Spinal cord (tissue), 10 donors: ENCODE data around the gene DDX47. TPM values are rescaled to one million over a fixed set of nuclear protein-coding genes. Genes with fewer than 3 reads are reported as not detected.
A peak's percentile ranks its signal among the peaks of the same experiment; 100 is the strongest.
"Not testable (repeated sequence)": the region's sequence is repeated elsewhere in the genome, so short reads cannot be mapped to it uniquely, and the experiment has no call there.

Experiments used
- DNase-seq, 6 donors: peaks; one replicate each; pipeline versions ENCODE4 v3.0.0 to v3.0.0-alpha.2; 2013 to 2015; ENCODE audit warnings: low spot score in 6 of 6, low read depth in 4 of 6
- H3K27ac ChIP-seq: one replicate; pipeline ENCODE4 v1.5.1; 2013; ENCODE audit warnings: low read depth, low read length, control low read depth
- H3K27me3 ChIP-seq: one replicate; pipeline ENCODE4 v1.6.1; 2013; ENCODE audit warnings: low read length; ENCODE audit not compliant: control insufficient read depth, insufficient read depth
- H3K36me3 ChIP-seq: one replicate; pipeline ENCODE4 v1.6.1; 2013; ENCODE audit warnings: low read length; ENCODE audit not compliant: control insufficient read depth, insufficient read depth
- H3K4me1 ChIP-seq: one replicate; pipeline ENCODE4 v1.6.1; 2013; ENCODE audit warnings: low read length; ENCODE audit not compliant: control insufficient read depth, insufficient read depth
- H3K4me3 ChIP-seq: one replicate; pipeline ENCODE4 v1.5.1; 2013; ENCODE audit warnings: low read depth, low read length, control low read depth
- H3K9me3 ChIP-seq: one replicate; pipeline ENCODE4 v1.6.1; 2013; ENCODE audit warnings: low read length; ENCODE audit not compliant: control insufficient read depth, insufficient read depth
- WGBS: methylation state at CpG from one replicate; pipeline ENCODE4 v1.1.5; 2013; ENCODE audit warnings: missing lambda C conversion rate; ENCODE audit not compliant: insufficient coverage; 5-methylcytosine and 5-hydroxymethylcytosine counted together
- polyA plus RNA-seq, 2 donors: library from polyadenylated mRNA; unstranded; fragments of 120-200 nt; gene quantifications; one replicate each; pipeline ENCODE4 v1.2.1, GENCODE V29; 2013; ENCODE audit not compliant: insufficient read length in 2 of 2
- total RNA-seq, 2 donors: library from RNA; depleted of rRNA in 1 of 2; stranded (reverse); fragments of 120-200 nt in 1 of 2; fragments of >200 nt in 1 of 2; gene quantifications; one replicate each; pipeline versions ENCODE4 v1.2.3 to v1.2.4, GENCODE V29; 2013 to 2014
- donor health status: healthy.

DDX47 gene
- total and polyA plus RNA-seq, 4 donors, result 54.1 to 66.3 (median 55.6) TPM

- Histone ChIP-seq H3K4me1 (peaks cover 11% of the 10 kb centered on the region), H3K9me3 (no peaks in the 10 kb centered on the region), H3K4me3 (no peak overlapping the region), H3K27me3 (no peaks in the 10 kb centered on the region), H3K27ac (no peak overlapping the region), H3K36me3 (no peaks in the 10 kb centered on the region)
- 50% methylated on average over 2 of the region's 3 CpGs for WGBS
- no peak for DNase-seq
These were observed 17.0 kb upstream of the DDX47 start for GRCh38 chr12:12796171-12796570.

DNA sequence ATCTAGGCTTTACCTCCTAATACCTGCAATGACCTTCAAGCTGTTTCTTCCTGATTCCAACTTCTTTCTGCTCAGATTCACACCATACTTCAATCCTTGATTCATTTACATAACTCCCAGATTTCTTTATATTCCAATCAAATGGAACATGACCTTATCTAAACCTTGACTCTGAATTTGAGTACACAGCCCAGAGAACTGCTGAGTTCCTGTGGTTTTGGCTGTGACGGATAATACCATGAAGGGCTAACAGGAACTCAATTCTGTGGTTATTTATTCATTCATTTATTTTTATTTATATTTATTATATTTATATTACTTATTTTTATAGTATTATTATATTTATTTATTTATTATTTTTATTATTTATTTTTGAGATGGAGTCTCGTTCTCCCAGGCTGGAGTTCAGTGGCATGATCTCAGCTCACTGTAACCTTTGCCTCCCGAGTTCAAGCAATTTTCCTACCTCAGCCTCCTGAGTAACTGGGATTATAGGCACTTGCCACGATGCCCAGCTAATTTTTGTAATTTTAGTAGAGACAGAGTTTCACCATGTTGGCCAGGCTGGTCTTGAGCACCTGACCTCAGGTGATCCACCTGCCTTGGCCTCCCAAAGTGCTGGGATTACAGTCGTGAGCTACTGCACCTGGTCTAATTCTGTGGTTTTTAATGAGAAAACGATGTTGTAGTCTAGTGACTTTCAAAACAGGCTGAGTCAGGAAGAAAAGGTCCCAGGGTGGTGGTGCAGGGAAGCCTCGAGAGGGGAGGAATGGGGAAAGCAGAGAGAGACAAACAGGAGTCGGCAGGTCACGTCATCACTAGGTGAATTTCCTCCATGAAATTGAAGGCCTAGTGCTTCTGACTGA lies 16.0 kb upstream of the DDX47 start:
- no peak overlapping the region for H3K27ac ChIP-seq
- H3K9me3 ChIP-seq, result no peaks in the 10 kb centered on the region
- H3K27me3 ChIP-seq, result no peaks in the 10 kb centered on the region
- WGBS, result 92% methylated on average over 7 of the region's 9 CpGs
- peaks cover 4% of the 10 kb centered on the region for H3K4me1 ChIP-seq
- no peak overlapping the region for H3K4me3 ChIP-seq
- DNase-seq, result no peak
- H3K36me3 ChIP-seq, result no peaks in the 10 kb centered on the region

- H3K4me3 ChIP-seq, result no peak overlapping the region
- H3K27ac ChIP-seq, result no peak overlapping the region
- DNase-seq, result no peak
- WGBS, result no CpG with 5 or more reads among the region's 3 CpGs
- no peaks in the 10 kb centered on the region for H3K4me1 ChIP-seq
- H3K27me3 ChIP-seq, result no peaks in the 10 kb centered on the region
- no peaks in the 10 kb centered on the region for H3K9me3 ChIP-seq
- H3K36me3 ChIP-seq, result no peaks in the 10 kb centered on the region
These were observed 15.4 kb upstream of the DDX47 start for GRCh38 chr12:12797794-12798152.

DNA sequence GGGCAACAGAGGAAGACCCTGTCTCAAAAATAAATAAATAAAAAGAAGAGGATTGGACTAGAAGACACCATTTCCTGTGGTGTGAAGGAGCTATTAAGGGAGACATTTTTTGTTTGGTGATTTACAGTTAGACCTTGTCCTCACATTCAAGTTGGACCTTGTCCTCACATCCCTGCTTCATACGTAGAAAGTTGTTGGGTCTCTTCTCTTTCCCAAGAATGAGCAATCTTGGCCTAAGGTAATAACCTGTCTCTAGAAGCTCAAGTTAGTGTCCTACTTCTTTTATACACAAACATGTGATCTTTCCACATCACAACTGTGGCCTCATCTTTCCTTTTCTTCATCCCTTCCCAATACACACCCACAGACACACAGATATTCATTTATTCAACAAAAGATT lies 14.7 kb upstream of the DDX47 start:
- H3K4me3 ChIP-seq, result no peak overlapping the region
- H3K27me3 ChIP-seq, result no peaks in the 10 kb centered on the region
- DNase-seq, result no peak
- 88% methylated on average over 1 of the region's 1 CpG for WGBS
- H3K27ac ChIP-seq, result no peak overlapping the region
- no peaks in the 10 kb centered on the region for H3K9me3 ChIP-seq
- H3K4me1 ChIP-seq, result peaks cover 3% of the 10 kb centered on the region
- H3K36me3 ChIP-seq, result no peaks in the 10 kb centered on the region

DNA sequence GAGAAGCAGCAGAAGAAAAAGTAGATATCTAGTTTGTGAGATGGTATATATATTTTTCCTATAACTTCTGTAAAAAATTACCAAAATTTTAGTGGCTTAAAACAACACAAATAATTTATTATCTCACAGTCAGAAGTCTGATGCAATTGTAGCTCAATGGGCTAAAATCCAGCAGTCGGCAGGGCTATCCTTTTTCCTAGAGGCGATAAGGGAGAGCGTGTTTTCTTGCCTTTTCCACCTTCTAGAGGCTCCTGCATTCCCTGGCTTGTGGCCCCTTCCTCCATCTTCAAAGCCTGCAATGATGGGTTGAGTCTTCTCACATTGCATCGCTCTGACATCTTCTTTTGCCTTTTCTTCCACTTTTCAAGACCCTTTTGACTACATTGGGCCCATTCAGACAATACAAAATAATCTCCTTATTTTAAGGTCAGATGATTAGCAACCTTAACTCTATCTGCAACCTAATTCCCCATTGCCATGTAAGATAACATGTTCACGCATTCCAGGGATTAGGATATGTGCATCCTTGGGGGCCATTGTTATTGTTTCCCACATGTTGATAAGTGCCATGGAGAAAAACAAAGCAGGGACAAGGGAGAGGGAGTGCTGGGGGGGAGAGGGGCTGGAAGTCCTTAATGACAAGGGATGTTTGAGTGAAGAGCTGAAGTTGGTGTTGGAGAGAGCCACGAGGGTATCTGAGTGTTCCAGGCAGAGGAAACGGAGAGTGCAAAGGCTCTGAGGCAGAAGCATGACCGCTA lies 13.8 kb upstream of the DDX47 start:
- 73% methylated on average over 6 of the region's 8 CpGs for WGBS
- DNase-seq, result no peak

DNA sequence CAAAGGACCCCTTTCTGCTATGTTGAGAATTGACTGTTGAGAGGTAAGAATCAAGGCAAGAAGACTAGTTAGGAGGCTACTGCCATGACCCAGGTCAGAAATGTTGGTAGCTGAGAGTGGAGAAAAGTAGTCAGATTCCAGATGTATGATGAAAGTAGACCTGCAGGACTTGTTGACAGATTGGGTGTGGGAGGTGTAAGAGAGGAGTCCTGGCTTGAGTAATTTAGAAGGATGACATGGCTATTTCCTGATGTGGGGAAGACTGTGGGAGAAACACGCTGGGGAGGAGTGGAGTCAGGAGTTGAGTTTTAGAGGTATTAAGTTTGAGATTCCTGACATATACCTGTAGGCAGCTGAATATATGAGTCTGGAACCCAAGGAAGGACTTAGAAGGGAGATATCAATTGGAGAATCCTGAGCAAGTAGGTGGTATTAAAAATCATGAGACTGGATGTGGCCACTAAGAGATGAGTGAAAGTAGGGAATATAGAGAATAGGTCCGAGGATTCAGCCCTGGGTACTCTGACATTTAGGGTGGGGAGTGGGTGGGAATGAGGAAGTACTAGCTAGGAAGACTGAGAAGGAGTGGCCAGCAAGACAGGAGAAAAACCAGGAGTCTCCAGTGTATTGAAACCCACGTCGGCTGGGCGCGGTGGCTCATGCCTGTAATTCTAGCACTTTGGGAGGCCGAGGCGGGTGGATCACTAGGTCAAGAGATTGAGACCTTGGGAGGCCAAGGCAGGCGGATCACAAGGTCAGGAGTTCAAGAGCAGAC lies 12.6 kb upstream of the DDX47 start:
- H3K36me3 ChIP-seq, result no peaks in the 10 kb centered on the region
- no peak overlapping the region for H3K27ac ChIP-seq
- no peak overlapping the region for H3K4me3 ChIP-seq
- 87% methylated on average over 9 of the region's 9 CpGs for WGBS
- H3K27me3 ChIP-seq, result no peaks in the 10 kb centered on the region
- no peaks in the 10 kb centered on the region for H3K9me3 ChIP-seq
- DNase-seq, result no peak
- H3K4me1 ChIP-seq, result peaks cover 3% of the 10 kb centered on the region

More for the DNA sequence above, 13.8 kb upstream of the DDX47 start:
- Histone ChIP-seq H3K4me3 (no peak overlapping the region), H3K36me3 (no peaks in the 10 kb centered on the region), H3K9me3 (no peaks in the 10 kb centered on the region), H3K27ac (no peak overlapping the region), H3K4me1 (peaks cover 3% of the 10 kb centered on the region), H3K27me3 (no peaks in the 10 kb centered on the region)

- WGBS, result 100% methylated on average over 1 of the region's 4 CpGs
- not testable (repeated sequence) for H3K27me3 ChIP-seq, H3K36me3 ChIP-seq, H3K4me1 ChIP-seq, H3K4me3 ChIP-seq, H3K9me3 ChIP-seq, DNase-seq, H3K27ac ChIP-seq
These were observed 11.5 kb upstream of the DDX47 start for GRCh38 chr12:12801656-12802055.

DNA sequence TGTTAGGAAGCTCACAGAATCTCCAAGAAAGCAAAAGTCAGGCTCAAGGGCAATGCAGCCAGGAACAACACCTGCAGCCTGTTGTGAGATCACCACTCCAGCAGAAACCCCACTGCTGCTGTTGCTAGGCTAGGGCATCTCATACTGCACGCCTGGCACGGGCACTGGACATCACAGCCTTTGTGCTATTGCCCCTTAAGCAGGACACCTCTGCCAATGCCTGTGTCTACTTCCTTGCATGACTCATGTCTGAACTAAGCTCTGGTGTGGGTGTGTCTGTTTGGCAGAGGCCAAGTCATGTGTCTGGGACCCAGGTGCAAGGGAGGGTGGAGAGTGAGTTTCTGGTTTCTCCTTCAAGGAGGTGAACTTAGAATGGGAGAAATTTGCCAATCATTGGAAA lies 10.0 kb upstream of the DDX47 start:
- no peak overlapping the region for H3K27ac ChIP-seq
- no peak overlapping the region for H3K4me3 ChIP-seq
- H3K27me3 ChIP-seq, result no peaks in the 10 kb centered on the region
- no peaks in the 10 kb centered on the region for H3K9me3 ChIP-seq
- WGBS, result 70% methylated on average over 2 of the region's 2 CpGs
- DNase-seq, result peak in 1 of 6 donors; percentile 32
- H3K36me3 ChIP-seq, result no peaks in the 10 kb centered on the region
- H3K4me1 ChIP-seq, result peaks cover 7% of the 10 kb centered on the region

- H3K9me3 ChIP-seq, result no peaks in the 10 kb centered on the region
- H3K36me3 ChIP-seq, result no peaks in the 10 kb centered on the region
- no peak overlapping the region for H3K4me3 ChIP-seq
- H3K4me1 ChIP-seq, result peaks cover 7% of the 10 kb centered on the region
- WGBS, result no CpG with 5 or more reads among the region's 6 CpGs
- DNase-seq, result no peak
- no peak overlapping the region for H3K27ac ChIP-seq
- no peaks in the 10 kb centered on the region for H3K27me3 ChIP-seq
These were observed 9.1 kb upstream of the DDX47 start for GRCh38 chr12:12804011-12804410.
